ENCODE data around the gene ENOX2.

The ENOX2 gene

GRCh38 chrX:130669233-130669632, 233.8 kb downstream of the ENOX2 start:
- DNase-seq, result no peak
- Histone ChIP-seq H3K4me1 (no peaks in the 10 kb centered on the region), H3K9me3 (no peaks in the 10 kb centered on the region), H3K4me3 (ENCODE audit: low read depth, low read length) (no peak overlapping the region), H3K36me3 (no peaks in the 10 kb centered on the region), H3K27me3 (no peaks in the 10 kb centered on the region)
- no peak for TF ChIP-seq CTCF (IDR thresholded peaks at IDR 0.05; ENCODE audit: low read depth, low read length)

GRCh38 chrX:130665263-130665662, 237.7 kb downstream of the ENOX2 start:
- TF ChIP-seq CTCF (IDR thresholded peaks at IDR 0.05; ENCODE audit: low read depth, low read length), result no peak
- no peaks in the 10 kb centered on the region for H3K4me1 ChIP-seq
- no peaks in the 10 kb centered on the region for H3K27me3 ChIP-seq
- H3K4me3 ChIP-seq (ENCODE audit: low read depth, low read length), result no peak overlapping the region
- H3K36me3 ChIP-seq, result no peaks in the 10 kb centered on the region
- no peaks in the 10 kb centered on the region for H3K9me3 ChIP-seq
- no peak for DNase-seq

DNA sequence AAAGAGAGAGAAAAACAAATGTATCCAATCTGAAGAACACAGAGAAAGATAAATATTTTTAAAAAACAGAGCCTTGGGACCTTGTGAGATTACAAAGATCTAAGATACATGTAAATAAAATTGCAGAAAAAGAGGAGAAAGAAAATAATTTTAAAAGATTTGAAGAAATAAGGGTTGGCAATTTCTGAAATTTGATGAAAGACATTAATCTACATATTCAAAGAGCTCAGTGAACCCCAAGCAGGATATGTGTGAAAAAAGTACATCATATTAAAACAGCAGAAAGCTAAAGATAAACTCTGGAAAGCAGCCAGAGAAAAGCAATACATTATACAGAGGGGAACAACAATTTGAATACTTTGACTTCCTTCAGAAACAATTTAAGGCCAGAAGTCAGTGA, 244.7 kb downstream of the ENOX2 start:
- H3K4me1 ChIP-seq, result peaks cover 6% of the 10 kb centered on the region
- H3K36me3 ChIP-seq, result no peaks in the 10 kb centered on the region
- no peak overlapping the region for H3K4me3 ChIP-seq (ENCODE audit: low read depth, low read length)
- DNase-seq, result no peak
- no peaks in the 10 kb centered on the region for H3K9me3 ChIP-seq
- no peak for TF ChIP-seq CTCF (IDR thresholded peaks at IDR 0.05; ENCODE audit: low read depth, low read length)
- no peaks in the 10 kb centered on the region for H3K27me3 ChIP-seq

- TF ChIP-seq CTCF (IDR thresholded peaks at IDR 0.05; ENCODE audit: low read depth, low read length), result no peak
- Histone ChIP-seq H3K36me3 (no peaks in the 10 kb centered on the region), H3K4me1 (peaks cover 6% of the 10 kb centered on the region), H3K4me3 (ENCODE audit: low read depth, low read length) (no peak overlapping the region), H3K9me3 (no peaks in the 10 kb centered on the region), H3K27me3 (no peaks in the 10 kb centered on the region)
- DNase-seq, result no peak
Measured at GRCh38 chrX:130654409-130654950, 248.5 kb downstream of the ENOX2 start.

- no peak for DNase-seq
- H3K9me3 ChIP-seq, result no peaks in the 10 kb centered on the region
- peaks cover 6% of the 10 kb centered on the region for H3K4me1 ChIP-seq
- no peak for TF ChIP-seq CTCF (IDR thresholded peaks at IDR 0.05; ENCODE audit: low read depth, low read length)
- H3K4me3 ChIP-seq (ENCODE audit: low read depth, low read length), result no peak overlapping the region
- no peaks in the 10 kb centered on the region for H3K27me3 ChIP-seq
- no peaks in the 10 kb centered on the region for H3K36me3 ChIP-seq
Measured at GRCh38 chrX:130652824-130653578, 250.0 kb downstream of the ENOX2 start.

DNA sequence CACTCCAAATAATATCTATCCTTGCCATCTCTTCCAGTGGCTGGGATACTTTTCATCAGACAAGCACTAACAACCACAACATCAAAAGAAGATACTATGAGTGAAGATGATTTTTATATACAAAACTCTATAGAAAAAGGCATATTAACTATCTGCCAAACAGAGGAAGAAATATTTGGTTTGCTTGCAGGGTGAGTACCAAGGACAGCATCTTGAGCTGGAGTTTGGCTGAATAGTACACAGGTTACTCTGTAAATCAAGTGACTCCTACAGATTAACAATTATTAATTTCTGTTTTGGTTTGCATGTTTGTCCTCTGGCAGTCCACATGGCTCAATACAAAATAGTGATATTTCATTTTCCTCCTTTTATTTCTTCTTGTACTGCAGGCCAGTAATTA, 253.3 kb downstream of the ENOX2 start:
- H3K36me3 ChIP-seq, result no peaks in the 10 kb centered on the region
- no peak overlapping the region for H3K4me3 ChIP-seq (ENCODE audit: low read depth, low read length)
- H3K9me3 ChIP-seq, result no peaks in the 10 kb centered on the region
- no peak for TF ChIP-seq CTCF (IDR thresholded peaks at IDR 0.05; ENCODE audit: low read depth, low read length)
- DNase-seq, result no peak
- H3K4me1 ChIP-seq, result peaks cover 6% of the 10 kb centered on the region
- no peaks in the 10 kb centered on the region for H3K27me3 ChIP-seq

All from BE2C (cell line).